Measurements from ENCODE around the gene ZNF549. TPM values are rescaled to one million over a fixed set of nuclear protein-coding genes. Genes with fewer than 3 reads are reported as not detected.

Gene ZNF549
- total and polyA plus RNA-seq, 11 donors, result 2.5 to 5.2 (median 3.7) TPM

- no peak for DNase-seq
- intact Hi-C loops (cut with DNase I), result loop anchor here in 2 of 10 donors (2.0 kb wide), 1 partner anchor 15 kb away; the partner anchor contains the start of gene ZIK1 (in 2 of the 2)
- ATAC-seq, result no peak
- Histone ChIP-seq H3K36me3 (peaks cover 0 to 9% (median under 1%) of the 10 kb centered on the region in 9 donors), H3K9me3 (peaks cover 0 to 44% (median 2%) of the 10 kb centered on the region in 12 donors), H3K4me1 (peaks cover 4 to 19% (median 9%) of the 10 kb centered on the region in 12 donors), H3K4me3 (peak overlapping the region; percentile 68 to 99 (median 82)), H3K27ac (peak overlapping the region in 11 of 12 donors; percentile 22 to 80 (median 68)), H3K27me3 (no peaks in the 10 kb centered on the region)
- TF ChIP-seq POLR2A (IDR thresholded peaks at IDR 0.05) (no peak), CTCF (IDR thresholded peaks at IDR 0.05) (peak in 1 of 12 donors; percentile 12)
- 47 to 48% (median 47%) methylated on average over 8 of the region's 8 CpGs for WGBS, 4 donors
These were observed 72.2 kb downstream of the ZNF549 start for GRCh38 chr19:57599377-57599760.

- peak in 1 of 12 donors; percentile 21 for TF ChIP-seq CTCF (IDR thresholded peaks at IDR 0.05)
- peak in 1 of 2 donors; percentile 5 for TF ChIP-seq POLR2A (IDR thresholded peaks at IDR 0.05)
- Histone ChIP-seq H3K4me1 (peaks cover 4 to 19% (median 9%) of the 10 kb centered on the region in 12 donors), H3K27me3 (no peaks in the 10 kb centered on the region), H3K9me3 (peaks cover 0 to 49% (median 3%) of the 10 kb centered on the region in 12 donors), H3K27ac (peak within 1 kb of the TSS in 11 of 12 donors; percentile 22 to 80 (median 68)), H3K4me3 (peak within 1 kb of the TSS; percentile 68 to 99 (median 82)), H3K36me3 (peaks cover 0 to 14% (median 6%) of the 10 kb centered on the region in 9 donors)
- DNase-seq (peak; percentile 96 to 98 (median 97)), ATAC-seq (peak; percentile 99 to 100 (median 99))
- WGBS, 4 donors, result 1 to 2% (median 1%) methylated on average over 16 to 53 of the region's 53 CpGs
- intact Hi-C loops (cut with DNase I), result loop anchor here in 2 of 10 donors (2.0 kb wide), 1 partner anchor 15 kb away; the partner anchor contains the start of gene ZIK1 (in 2 of the 2)
These were observed 72.7 kb downstream of the ZNF549 start, which contains the start of gene ZNF530 for GRCh38 chr19:57599761-57600383. Gene ZNF530, plus strand, starts transcription at chr19:57599885. Its CDS starts 4,461 bp downstream, at chr19:57604346.

GRCh38 chr19:57606931-57607330 lies 79.8 kb downstream of the ZNF549 start:
- intact Hi-C loops (cut with DNase I), result no loop called here
- peaks cover 0 to 42% (median 27%) of the 10 kb centered on the region in 9 donors for H3K36me3 ChIP-seq
- H3K4me1 ChIP-seq, result no peaks in the 10 kb centered on the region
- no peak for DNase-seq
- 92 to 99% (median 96%) methylated on average over 5 of the region's 5 CpGs for WGBS, 4 donors
- no peak overlapping the region for H3K27ac ChIP-seq
- peaks cover 0 to 90% (median 24%) of the 10 kb centered on the region in 12 donors for H3K9me3 ChIP-seq
- no peak for ATAC-seq
- H3K27me3 ChIP-seq, result no peaks in the 10 kb centered on the region
- no peak overlapping the region for H3K4me3 ChIP-seq
- TF ChIP-seq CTCF (IDR thresholded peaks at IDR 0.05) (no peak), POLR2A (IDR thresholded peaks at IDR 0.05) (no peak)

Other genes starting within 250 kb of the ZNF549 start
- 10 to 100 TPM; 20.1 to 47.9 (median 38.0) TPM for gene ZNF460, start 246.9 kb upstream of the ZNF549 start, total RNA-seq
- gene ZNF460, start 246.9 kb upstream of the ZNF549 start, polyA plus RNA-seq, result 1 to 10 TPM; 3.6 to 4.6 TPM
- gene ZNF543, start 206.9 kb upstream of the ZNF549 start, total RNA-seq, result 1 to 10 TPM; 4.3 to 9.1 (median 7.1) TPM
- 1 to 10 TPM; 1.6 to 2.0 TPM for gene ZNF543, start 206.9 kb upstream of the ZNF549 start, polyA plus RNA-seq
- 10 to 100 TPM in 4 of 9 donors, 1 to 10 TPM in 5; 7.0 to 14.5 (median 9.7) TPM for gene ZNF304, start 176.1 kb upstream of the ZNF549 start, total RNA-seq
- gene ZNF304, start 176.1 kb upstream of the ZNF549 start, polyA plus RNA-seq, result 1 to 10 TPM; 2.7 to 6.1 TPM
- 10 to 100 TPM in 5 of 9 donors, 1 to 10 TPM in 4; 7.4 to 35.0 (median 12.3) TPM for gene TRAPPC2B, start 163.8 kb upstream of the ZNF549 start, total RNA-seq
- gene TRAPPC2B, start 163.8 kb upstream of the ZNF549 start, polyA plus RNA-seq, result 10 to 100 TPM; 34.4 to 35.6 TPM
- gene ZNF547, start 163.8 kb upstream of the ZNF549 start, total RNA-seq, result 1 to 10 TPM; 1.9 to 3.7 (median 2.6) TPM
- gene ZNF547, start 163.8 kb upstream of the ZNF549 start, polyA plus RNA-seq, result 1 to 10 TPM; 1.7 to 2.0 TPM
- 10 to 100 TPM; 11.6 to 20.3 (median 15.3) TPM for gene ZNF548, start 137.5 kb upstream of the ZNF549 start, total RNA-seq
- gene ZNF548, start 137.5 kb upstream of the ZNF549 start, polyA plus RNA-seq, result 10 to 100 TPM in 1 of 2 donors, 1 to 10 TPM in 1; 5.1 to 12.0 TPM
- 10 to 100 TPM in 2 of 9 donors, 1 to 10 TPM in 7; 3.9 to 13.5 (median 9.0) TPM for gene ZNF17, start 116.2 kb upstream of the ZNF549 start, total RNA-seq
- 1 to 10 TPM; 3.2 to 8.5 TPM for gene ZNF17, start 116.2 kb upstream of the ZNF549 start, polyA plus RNA-seq
- 1 to 10 TPM; 2.0 to 8.2 (median 3.7) TPM for gene ZNF749, start 92.0 kb upstream of the ZNF549 start, total RNA-seq
- 10 to 100 TPM in 1 of 2 donors, 1 to 10 TPM in 1; 1.2 to 17.4 TPM for gene ZNF749, start 92.0 kb upstream of the ZNF549 start, polyA plus RNA-seq
- 1 to 10 TPM; 2.1 to 6.2 (median 3.0) TPM for gene VN1R1, start 70.2 kb upstream of the ZNF549 start, total RNA-seq
- gene VN1R1, start 70.2 kb upstream of the ZNF549 start, polyA plus RNA-seq, result 1 to 10 TPM; 1.6 to 2.2 TPM
- gene ZNF772, start 49.8 kb upstream of the ZNF549 start, total RNA-seq, result 10 to 100 TPM; 15.7 to 30.1 (median 24.1) TPM
- gene ZNF772, start 49.8 kb upstream of the ZNF549 start, polyA plus RNA-seq, result 1 to 10 TPM; 4.2 to 9.1 TPM
- 10 to 100 TPM in 3 of 9 donors, 1 to 10 TPM in 6; 5.6 to 11.5 (median 7.9) TPM for gene ZNF419, start 39.6 kb upstream of the ZNF549 start, total RNA-seq
- 1 to 10 TPM; 6.2 to 7.3 TPM for gene ZNF419, start 39.6 kb upstream of the ZNF549 start, polyA plus RNA-seq
- 1 to 10 TPM; 4.1 to 7.3 (median 4.9) TPM for gene ZNF773, start 27.4 kb upstream of the ZNF549 start, total RNA-seq
- gene ZNF773, start 27.4 kb upstream of the ZNF549 start, polyA plus RNA-seq, result 1 to 10 TPM; 4.4 to 5.5 TPM
- gene ZNF550, start 32.5 kb downstream of the ZNF549 start, total RNA-seq, result 10 to 100 TPM in 1 of 9 donors, 1 to 10 TPM in 8; 3.6 to 10.1 (median 7.0) TPM
- 1 to 10 TPM; 4.2 to 4.8 TPM for gene ZNF550, start 32.5 kb downstream of the ZNF549 start, polyA plus RNA-seq
- 1 to 10 TPM; 3.3 to 7.3 (median 5.1) TPM for gene ZNF416, start 51.6 kb downstream of the ZNF549 start, total RNA-seq
- gene ZNF416, start 51.6 kb downstream of the ZNF549 start, polyA plus RNA-seq, result 1 to 10 TPM; 1.8 to 3.8 TPM
- gene ZIK1, start 56.8 kb downstream of the ZNF549 start, total RNA-seq, result 1 to 10 TPM; 2.7 to 5.6 (median 4.4) TPM
- 1 to 10 TPM; 1.1 to 8.0 TPM for gene ZIK1, start 56.8 kb downstream of the ZNF549 start, polyA plus RNA-seq
- 1 to 10 TPM; 2.7 to 7.5 (median 3.9) TPM for gene ZNF530, start 72.5 kb downstream of the ZNF549 start, total RNA-seq
- 1 to 10 TPM; 4.9 to 8.7 TPM for gene ZNF530, start 72.5 kb downstream of the ZNF549 start, polyA plus RNA-seq
- 10 to 100 TPM; 12.6 to 15.8 (median 13.8) TPM for gene ZNF134, start 86.9 kb downstream of the ZNF549 start, total RNA-seq
- 10 to 100 TPM in 1 of 2 donors, 1 to 10 TPM in 1; 5.3 to 14.7 TPM for gene ZNF134, start 86.9 kb downstream of the ZNF549 start, polyA plus RNA-seq
- gene ZNF211, start 105.8 kb downstream of the ZNF549 start, total RNA-seq, result 10 to 100 TPM in 4 of 9 donors, 1 to 10 TPM in 5; 6.8 to 14.4 (median 9.0) TPM
- 10 to 100 TPM in 1 of 2 donors, 1 to 10 TPM in 1; 5.6 to 11.4 TPM for gene ZNF211, start 105.8 kb downstream of the ZNF549 start, polyA plus RNA-seq
- under 1 TPM in 1 of 9 donors, not detected in 8; 0.14 TPM for gene ZSCAN4, start 141.6 kb downstream of the ZNF549 start, total RNA-seq
- gene ZSCAN4, start 141.6 kb downstream of the ZNF549 start, polyA plus RNA-seq, result under 1 TPM; 0.03 to 0.11 TPM
- 10 to 100 TPM in 1 of 9 donors, 1 to 10 TPM in 8; 3.0 to 11.3 (median 4.3) TPM for gene ZNF551, start 154.6 kb downstream of the ZNF549 start, total RNA-seq
- gene ZNF551, start 154.6 kb downstream of the ZNF549 start, polyA plus RNA-seq, result 1 to 10 TPM; 2.4 to 3.9 TPM
- gene ZNF154, start 181.8 kb downstream of the ZNF549 start, total RNA-seq, result 1 to 10 TPM; 1.4 to 5.3 (median 4.0) TPM
- 1 to 10 TPM; 1.4 to 4.3 TPM for gene ZNF154, start 181.8 kb downstream of the ZNF549 start, polyA plus RNA-seq
- 10 to 100 TPM in 2 of 9 donors, 1 to 10 TPM in 7; 5.1 to 10.7 (median 7.6) TPM for gene ZNF671, start 200.3 kb downstream of the ZNF549 start, total RNA-seq
- 1 to 10 TPM; 4.6 to 4.9 TPM for gene ZNF671, start 200.3 kb downstream of the ZNF549 start, polyA plus RNA-seq
- gene ZNF776, start 219.5 kb downstream of the ZNF549 start, total RNA-seq, result 10 to 100 TPM in 7 of 9 donors, 1 to 10 TPM in 2; 8.1 to 17.3 (median 12.9) TPM
- gene ZNF776, start 219.5 kb downstream of the ZNF549 start, polyA plus RNA-seq, result 1 to 10 TPM; 4.8 to 9.6 TPM
- 10 to 100 TPM in 7 of 9 donors, 1 to 10 TPM in 2; 6.7 to 13.3 (median 11.9) TPM for gene ZNF586, start 242.3 kb downstream of the ZNF549 start, total RNA-seq
- 1 to 10 TPM; 8.5 to 9.2 TPM for gene ZNF586, start 242.3 kb downstream of the ZNF549 start, polyA plus RNA-seq

All from heart left ventricle (tissue), 16 donors.